DND-41 (cell line): ENCODE results near the gene AUTS2.

Experiments
- ATAC-seq: fragments of 200-7000 bp; cut with Tn5 transposase; 3 replicates; pipeline ENCODE4 v1.9.1; 2021; ENCODE audit warnings: low read depth; ENCODE audit not compliant: insufficient read depth
- DNase-seq: peaks from one replicate; pipeline ENCODE4 v3.0.0-alpha.2; 2020
- H2AFZ ChIP-seq: 2 replicates; pipeline ENCODE4 v1.6.0; 2012; ENCODE audit warnings: low read depth, low read length
- H3K27ac ChIP-seq: 2 replicates; pipeline ENCODE4 v1.5.1; 2012; ENCODE audit warnings: low read length, inconsistent platforms
- H3K27me3 ChIP-seq: fragments of 200-600 bp; sonication (generic); 2 replicates; pipeline ENCODE4 v1.6.0; 2012; ENCODE audit warnings: low read length, mild to moderate bottlenecking, inconsistent platforms; ENCODE audit not compliant: insufficient read depth, poor library complexity
- H3K36me3 ChIP-seq: 2 replicates; pipeline ENCODE4 v1.5.1; 2012; ENCODE audit warnings: low read length, inconsistent platforms; ENCODE audit not compliant: insufficient read depth
- H3K4me1 ChIP-seq: 2 replicates; pipeline ENCODE4 v1.5.1; 2012; ENCODE audit warnings: mild to moderate bottlenecking, low read length; ENCODE audit not compliant: insufficient read depth
- H3K4me2 ChIP-seq: 2 replicates; pipeline ENCODE4 v1.6.0; 2012; ENCODE audit warnings: mild to moderate bottlenecking, moderate library complexity, low read length, inconsistent platforms; ENCODE audit not compliant: insufficient read depth
- H3K4me3 ChIP-seq, 2 experiments: fragments of 200-600 bp in 1 of 2; shearing (Covaris generic) in 1 of 2; 2 replicates each; pipeline ENCODE4 v1.5.1; 2012 to 2016; ENCODE audit warnings: inconsistent platforms in 2 of 2, low read length in 2 of 2, mild to moderate bottlenecking in 2 of 2, low read depth in 1 of 2, moderate library complexity in 1 of 2
- H3K79me2 ChIP-seq: 2 replicates; pipeline ENCODE4 v1.6.0; 2012; ENCODE audit warnings: low read length, inconsistent platforms; ENCODE audit not compliant: insufficient read depth
- H3K9ac ChIP-seq: 2 replicates; pipeline ENCODE4 v1.6.0; 2012; ENCODE audit warnings: low read depth, mild to moderate bottlenecking, inconsistent platforms, low read length, moderate library complexity
- H3K9me3 ChIP-seq: 2 replicates; pipeline ENCODE4 v1.5.1; 2012; ENCODE audit warnings: low read length, moderate library complexity, mild to moderate bottlenecking, inconsistent platforms; ENCODE audit not compliant: insufficient read depth, severe bottlenecking
- H4K20me1 ChIP-seq: 2 replicates; pipeline ENCODE4 v1.6.0; 2012; ENCODE audit warnings: low read length; ENCODE audit not compliant: insufficient read depth
- EZH2 ChIP-seq: IDR thresholded peaks from 3 replicates; pipeline ENCODE4 v1.6.1; 2012; ENCODE audit warnings: borderline replicate concordance, low read depth, mild to moderate bottlenecking, moderate library complexity, low read length, inconsistent platforms; ENCODE audit not compliant: severe bottlenecking
- TF ChIP-seq, protein P1 (sequence below): IDR thresholded peaks from 2 replicates; pipeline ENCODE4 v1.5.1; 2012; ENCODE audit warnings: borderline replicate concordance, low read length, moderate library complexity, mild to moderate bottlenecking; ENCODE audit not compliant: poor library complexity, severe bottlenecking; ENCODE audit errors: extremely low read depth

AUTS2 gene

DNA sequence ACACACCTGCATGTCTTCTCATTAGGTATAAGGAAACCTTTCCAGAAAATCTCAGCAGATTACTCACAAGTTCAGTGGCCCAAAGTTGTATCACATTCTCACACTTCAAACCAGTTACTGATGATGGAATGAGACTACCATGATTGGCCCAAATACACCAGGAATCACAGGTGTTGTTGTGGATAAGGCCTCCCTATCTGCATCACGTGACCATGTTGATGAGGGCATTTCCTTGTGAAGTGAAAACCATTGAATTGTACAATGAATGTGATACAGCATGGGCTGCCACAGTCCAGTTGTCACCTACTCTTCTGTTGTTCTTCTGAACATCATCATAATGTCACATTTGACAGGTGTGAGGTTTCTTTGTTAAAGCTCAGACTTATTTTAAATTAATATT is 431.7 kb downstream of the AUTS2 start:
- ATAC-seq: no peak
- Histone ChIP-seq H3K9ac (no peak overlapping the region), H4K20me1 (no peaks in the 10 kb centered on the region; the same call in 1 of the 2 replicates), H3K4me2 (no peak overlapping the region), H3K27ac (no peak overlapping the region), H3K27me3 (no peaks in the 10 kb centered on the region), H3K9me3 (no peaks in the 10 kb centered on the region), H2AFZ (no peak overlapping the region), H3K4me1 (peaks cover 25% of the 10 kb centered on the region), H3K79me2 (no peaks in the 10 kb centered on the region; the same call in 1 of the 2 replicates), H3K4me3 (no peak overlapping the region), H3K36me3 (no peaks in the 10 kb centered on the region)
- DNase-seq: no peak
- TF ChIP-seq, protein P1, sequence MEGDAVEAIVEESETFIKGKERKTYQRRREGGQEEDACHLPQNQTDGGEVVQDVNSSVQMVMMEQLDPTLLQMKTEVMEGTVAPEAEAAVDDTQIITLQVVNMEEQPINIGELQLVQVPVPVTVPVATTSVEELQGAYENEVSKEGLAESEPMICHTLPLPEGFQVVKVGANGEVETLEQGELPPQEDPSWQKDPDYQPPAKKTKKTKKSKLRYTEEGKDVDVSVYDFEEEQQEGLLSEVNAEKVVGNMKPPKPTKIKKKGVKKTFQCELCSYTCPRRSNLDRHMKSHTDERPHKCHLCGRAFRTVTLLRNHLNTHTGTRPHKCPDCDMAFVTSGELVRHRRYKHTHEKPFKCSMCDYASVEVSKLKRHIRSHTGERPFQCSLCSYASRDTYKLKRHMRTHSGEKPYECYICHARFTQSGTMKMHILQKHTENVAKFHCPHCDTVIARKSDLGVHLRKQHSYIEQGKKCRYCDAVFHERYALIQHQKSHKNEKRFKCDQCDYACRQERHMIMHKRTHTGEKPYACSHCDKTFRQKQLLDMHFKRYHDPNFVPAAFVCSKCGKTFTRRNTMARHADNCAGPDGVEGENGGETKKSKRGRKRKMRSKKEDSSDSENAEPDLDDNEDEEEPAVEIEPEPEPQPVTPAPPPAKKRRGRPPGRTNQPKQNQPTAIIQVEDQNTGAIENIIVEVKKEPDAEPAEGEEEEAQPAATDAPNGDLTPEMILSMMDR: no peak
- TF ChIP-seq EZH2: no peak

DNA sequence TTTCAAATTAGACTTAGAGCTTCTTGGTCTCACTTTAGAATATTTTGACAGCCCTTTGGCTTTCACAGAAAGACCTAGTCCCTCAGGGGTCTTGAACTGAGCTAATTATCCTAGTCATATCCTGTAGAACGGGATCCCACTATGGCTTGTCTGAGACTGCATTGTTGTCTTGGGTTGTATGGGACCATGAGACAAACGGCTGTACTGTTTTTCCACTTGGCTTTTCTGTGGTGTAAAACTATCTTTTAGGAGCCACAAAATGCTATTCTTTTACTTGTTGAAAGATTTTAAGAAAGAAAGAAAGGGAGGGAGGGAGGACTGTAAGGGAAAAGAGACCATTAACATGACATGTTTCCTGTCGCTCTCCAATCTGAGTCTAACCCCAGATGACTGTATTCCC is 432.5 kb downstream of the AUTS2 start:
- Histone ChIP-seq H3K27me3 (no peaks in the 10 kb centered on the region), H3K79me2 (no peaks in the 10 kb centered on the region; the same call in 1 of the 2 replicates), H3K36me3 (no peaks in the 10 kb centered on the region), H3K4me1 (peaks cover 25% of the 10 kb centered on the region), H3K27ac (no peak overlapping the region), H3K9ac (no peak overlapping the region), H2AFZ (no peak overlapping the region), H3K9me3 (no peaks in the 10 kb centered on the region), H4K20me1 (no peaks in the 10 kb centered on the region; the same call in 1 of the 2 replicates), H3K4me3 (no peak overlapping the region), H3K4me2 (no peak overlapping the region)
- ATAC-seq (no peak), DNase-seq (no peak)
- TF ChIP-seq EZH2: no peak
- TF ChIP-seq, protein P1: no peak

DNA sequence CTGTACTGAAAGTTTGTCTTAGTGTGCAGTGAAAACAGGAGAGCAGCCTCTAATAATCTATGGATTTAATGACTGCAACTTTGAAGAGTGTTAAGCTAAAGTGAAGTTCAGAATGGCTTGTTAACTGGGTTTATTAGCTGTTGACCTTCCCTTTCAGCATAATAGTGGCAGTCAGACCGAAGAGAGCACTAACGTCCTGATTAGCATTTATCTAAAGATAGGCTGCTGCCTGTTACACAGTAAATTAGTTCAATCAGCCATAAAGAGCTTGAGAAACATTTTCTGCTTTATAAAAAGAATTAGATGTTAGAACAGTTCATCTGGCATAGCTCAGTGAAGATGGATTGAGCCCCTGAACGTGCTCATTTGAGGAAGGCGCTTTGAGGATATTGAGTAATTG is 433.0 kb downstream of the AUTS2 start:
- H3K4me2 ChIP-seq: no peak overlapping the region
- no peaks in the 10 kb centered on the region; the same call in 1 of the 2 replicates for H3K79me2 ChIP-seq
- no peaks in the 10 kb centered on the region for H3K9me3 ChIP-seq
- ATAC-seq: no peak
- no peak overlapping the region for H3K27ac ChIP-seq
- peaks cover 20% of the 10 kb centered on the region for H3K4me1 ChIP-seq
- H2AFZ ChIP-seq: no peak overlapping the region
- H3K27me3 ChIP-seq: no peaks in the 10 kb centered on the region
- H3K36me3 ChIP-seq: no peaks in the 10 kb centered on the region
- TF ChIP-seq EZH2: no peak
- TF ChIP-seq, protein P1: no peak
- H3K9ac ChIP-seq: no peak overlapping the region
- DNase-seq: no peak
- no peak overlapping the region for H3K4me3 ChIP-seq
- H4K20me1 ChIP-seq: no peaks in the 10 kb centered on the region; the same call in 1 of the 2 replicates

DNA sequence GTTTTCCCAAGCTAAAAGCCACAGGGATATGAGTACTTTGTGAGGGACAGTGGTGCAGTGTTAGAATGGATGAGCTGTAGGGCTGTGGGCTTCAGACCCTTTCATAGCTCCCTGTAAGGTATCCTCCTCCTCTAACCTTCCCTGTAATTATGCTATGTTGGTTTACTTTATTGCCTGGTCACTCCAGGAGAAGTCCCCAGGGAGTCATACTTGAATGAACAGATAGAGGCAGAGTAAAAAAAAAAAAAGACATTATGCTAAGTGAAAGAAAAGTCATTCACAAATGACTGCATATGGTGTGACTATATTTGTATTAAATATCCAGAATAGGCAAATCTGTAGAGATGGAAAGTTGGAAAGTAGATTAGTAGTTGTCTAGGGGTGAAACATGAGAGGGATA is 434.4 kb downstream of the AUTS2 start:
- Histone ChIP-seq H3K9me3 (no peaks in the 10 kb centered on the region), H3K27me3 (no peaks in the 10 kb centered on the region), H3K27ac (no peak overlapping the region), H2AFZ (no peak overlapping the region), H3K4me2 (no peak overlapping the region), H4K20me1 (no peaks in the 10 kb centered on the region), H3K36me3 (no peaks in the 10 kb centered on the region), H3K9ac (no peak overlapping the region), H3K4me3 (no peak overlapping the region), H3K4me1 (peaks cover 8% of the 10 kb centered on the region), H3K79me2 (no peaks in the 10 kb centered on the region; the same call in 1 of the 2 replicates)
- no peak for TF ChIP-seq EZH2
- TF ChIP-seq, protein P1: no peak
- ATAC-seq: no peak
- DNase-seq: no peak
